A549 treated with CpdA at 1 μM for 4 hours (cell line): Measurements from ENCODE around the gene CCAR1. TPM values are rescaled to one million over a fixed set of nuclear protein-coding genes. Genes with fewer than 3 reads are reported as not detected.

Experiments
- total RNA-seq: library from RNA; stranded (reverse); fragments of 200-300 nt; extraction: Qiagen RNA extraction; gene quantifications from 5 replicates; pipeline ENCODE4 v1.2.3, GENCODE V29; 2022; ENCODE audit warnings: low read depth

CCAR1 gene, protein sequence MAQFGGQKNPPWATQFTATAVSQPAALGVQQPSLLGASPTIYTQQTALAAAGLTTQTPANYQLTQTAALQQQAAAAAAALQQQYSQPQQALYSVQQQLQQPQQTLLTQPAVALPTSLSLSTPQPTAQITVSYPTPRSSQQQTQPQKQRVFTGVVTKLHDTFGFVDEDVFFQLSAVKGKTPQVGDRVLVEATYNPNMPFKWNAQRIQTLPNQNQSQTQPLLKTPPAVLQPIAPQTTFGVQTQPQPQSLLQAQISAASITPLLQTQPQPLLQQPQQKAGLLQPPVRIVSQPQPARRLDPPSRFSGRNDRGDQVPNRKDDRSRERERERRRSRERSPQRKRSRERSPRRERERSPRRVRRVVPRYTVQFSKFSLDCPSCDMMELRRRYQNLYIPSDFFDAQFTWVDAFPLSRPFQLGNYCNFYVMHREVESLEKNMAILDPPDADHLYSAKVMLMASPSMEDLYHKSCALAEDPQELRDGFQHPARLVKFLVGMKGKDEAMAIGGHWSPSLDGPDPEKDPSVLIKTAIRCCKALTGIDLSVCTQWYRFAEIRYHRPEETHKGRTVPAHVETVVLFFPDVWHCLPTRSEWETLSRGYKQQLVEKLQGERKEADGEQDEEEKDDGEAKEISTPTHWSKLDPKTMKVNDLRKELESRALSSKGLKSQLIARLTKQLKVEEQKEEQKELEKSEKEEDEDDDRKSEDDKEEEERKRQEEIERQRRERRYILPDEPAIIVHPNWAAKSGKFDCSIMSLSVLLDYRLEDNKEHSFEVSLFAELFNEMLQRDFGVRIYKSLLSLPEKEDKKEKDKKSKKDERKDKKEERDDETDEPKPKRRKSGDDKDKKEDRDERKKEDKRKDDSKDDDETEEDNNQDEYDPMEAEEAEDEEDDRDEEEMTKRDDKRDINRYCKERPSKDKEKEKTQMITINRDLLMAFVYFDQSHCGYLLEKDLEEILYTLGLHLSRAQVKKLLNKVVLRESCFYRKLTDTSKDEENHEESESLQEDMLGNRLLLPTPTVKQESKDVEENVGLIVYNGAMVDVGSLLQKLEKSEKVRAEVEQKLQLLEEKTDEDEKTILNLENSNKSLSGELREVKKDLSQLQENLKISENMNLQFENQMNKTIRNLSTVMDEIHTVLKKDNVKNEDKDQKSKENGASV
- 64.1 to 102 TPM (median 68.8 TPM) in 5 replicates for total RNA-seq

DNA sequence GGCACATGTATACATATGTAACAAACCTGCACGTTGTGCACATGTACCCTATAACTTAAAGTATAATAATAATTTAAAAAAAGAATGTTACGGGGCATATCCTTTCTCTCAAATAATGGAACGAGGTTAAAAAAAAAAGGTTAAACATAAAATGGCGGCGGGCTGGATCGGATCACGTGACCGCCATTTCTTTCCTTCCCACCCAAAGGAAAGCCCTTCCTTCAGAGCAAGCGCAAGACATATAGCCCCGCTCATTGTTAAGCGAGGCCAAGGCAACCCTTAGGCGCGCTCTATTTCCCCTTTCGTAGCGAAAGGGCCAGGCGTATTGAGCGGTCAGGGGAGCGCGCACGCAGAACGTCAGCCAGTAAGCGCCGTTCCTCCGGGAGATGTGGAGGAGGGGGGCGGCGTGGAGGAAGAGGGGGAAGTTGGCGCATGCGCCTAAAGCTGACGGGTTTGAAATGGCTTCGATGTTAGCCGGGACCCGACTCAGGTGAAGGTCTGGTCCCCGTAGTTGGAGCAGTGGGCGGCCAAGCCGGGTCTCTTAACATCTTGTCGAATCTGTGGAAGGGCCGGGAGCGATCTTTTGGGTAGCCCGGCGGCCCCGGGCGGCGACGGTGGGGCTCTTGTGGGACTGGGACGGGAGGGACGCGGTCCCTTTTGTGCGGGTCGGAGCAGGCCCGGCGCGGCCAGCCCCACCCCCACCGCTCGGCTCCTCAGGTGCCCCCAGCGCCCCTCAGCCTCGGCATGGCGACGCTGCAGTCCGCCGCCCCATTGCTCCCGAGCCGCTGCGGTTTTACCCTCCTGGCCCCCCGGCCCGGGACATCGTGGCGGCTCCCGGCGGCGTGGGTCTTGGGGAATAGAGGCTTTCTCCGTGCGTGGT is at the start of gene CCAR1:
Gene CCAR1 (plus strand): TSS at position 447 of the 880 bp plus-strand sequence. CDS start 1,266 bp downstream, outside the sequence.

DNA sequence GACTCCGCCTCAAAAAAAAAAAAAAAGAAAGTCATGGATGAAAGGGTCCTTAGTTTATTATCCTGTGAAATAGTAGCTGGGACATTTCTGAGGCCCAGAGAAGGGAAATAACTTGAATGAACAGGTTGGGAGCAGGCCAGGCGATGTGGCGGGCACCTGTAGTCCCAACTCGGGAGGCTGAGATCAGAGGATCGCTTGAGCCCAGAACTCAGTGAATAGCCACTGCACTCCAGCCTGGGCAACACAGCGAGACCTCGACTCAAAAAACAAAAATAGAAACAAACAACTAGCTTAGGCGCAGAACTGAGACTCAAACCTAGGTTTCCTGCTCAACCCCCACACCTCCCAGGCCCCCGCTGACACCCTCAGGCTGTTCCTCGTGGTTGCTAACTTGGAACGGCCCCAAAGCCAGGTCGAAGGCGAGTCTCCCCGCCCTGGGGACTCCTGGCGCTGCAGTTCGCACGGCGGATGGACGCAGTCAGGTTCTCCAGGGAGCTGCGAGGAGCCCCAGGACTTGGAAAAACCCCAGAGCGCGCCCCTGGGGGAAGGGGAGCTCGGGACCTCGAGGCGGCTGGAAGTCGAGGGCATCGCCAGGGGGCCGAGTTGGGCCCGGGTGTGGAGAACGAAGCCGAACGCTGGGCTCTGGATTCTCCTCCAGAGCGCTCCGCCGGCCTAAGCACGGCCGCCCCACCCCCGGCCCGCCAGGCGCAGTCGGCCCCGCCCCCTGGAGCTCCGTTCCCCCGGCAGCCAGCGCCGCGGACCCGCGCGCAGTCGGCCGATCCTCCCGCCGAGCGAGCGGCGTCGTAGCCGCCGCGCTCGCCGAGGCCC is 105.9 kb downstream of the CCAR1 start, which contains the start of gene STOX1:
Gene STOX1 (plus strand): TSS at position 768 of the 828 bp plus-strand sequence. CDS start 93 bp downstream, outside the sequence.

Other genes with a start within 250 kb of the CCAR1 start
- 9.7 to 12.6 TPM (median 10.2 TPM) in 5 replicates for gene DNA2, start 249.3 kb upstream of the CCAR1 start, total RNA-seq
- gene SLC25A16, start 193.7 kb upstream of the CCAR1 start, total RNA-seq = 10.6 to 15.1 TPM (median 11.3 TPM) in 5 replicates
- 0.34 to 0.75 TPM (median 0.42 TPM) in 5 replicates for gene TET1, start 160.9 kb upstream of the CCAR1 start, total RNA-seq
- 0.74 to 1.1 TPM (median 0.86 TPM) in 5 replicates for gene STOX1, start 106.3 kb downstream of the CCAR1 start, total RNA-seq
- gene DDX50, start 180.1 kb downstream of the CCAR1 start, total RNA-seq = 32.2 to 46.7 TPM (median 35.3 TPM) in 5 replicates
- 124 to 191 TPM (median 134 TPM) in 5 replicates for gene DDX21, start 234.9 kb downstream of the CCAR1 start, total RNA-seq